HEK293 (cell line): ENCODE data around the gene HOXC10.

Experiments
- BCL11A ChIP-seq: fragments of 450-650 bp; formaldehyde crosslinking; IDR thresholded peaks from 2 replicates; pipeline ENCODE4 v1.5.1; 2016; ENCODE audit warnings: low read depth, missing biosample characterization, missing genetic modification characterization
- GFI1B ChIP-seq: fragments of 450-650 bp; formaldehyde crosslinking; IDR thresholded peaks from 2 replicates; pipeline ENCODE4 v1.5.1; 2016; ENCODE audit warnings: missing biosample characterization, missing genetic modification characterization
- GLI2 ChIP-seq: fragments of 450-650 bp; formaldehyde crosslinking; IDR thresholded peaks from 2 replicates; pipeline ENCODE4; 2017; ENCODE audit warnings: missing biosample characterization, missing genetic modification characterization, low read depth, borderline replicate concordance
- HOXA7 ChIP-seq: sonication (generic); formaldehyde crosslinking; IDR thresholded peaks from 2 replicates; pipeline ENCODE4 v1.8.1; 2022; ENCODE audit warnings: missing genetic modification reagents, borderline replicate concordance
- KLF1 ChIP-seq: fragments of 450-650 bp; formaldehyde crosslinking; IDR thresholded peaks from 2 replicates; pipeline ENCODE4 v1.5.1; 2016; ENCODE audit warnings: missing biosample characterization, missing genetic modification characterization
- KLF17 ChIP-seq: fragments of 450-650 bp; formaldehyde crosslinking; IDR thresholded peaks from 2 replicates; pipeline ENCODE4 v1.5.1; 2016; ENCODE audit warnings: missing biosample characterization, missing genetic modification characterization
- MZF1 ChIP-seq: fragments of 450-650 bp; formaldehyde crosslinking; IDR thresholded peaks from 2 replicates; pipeline ENCODE4 v1.5.1; 2017; ENCODE audit warnings: missing biosample characterization, missing genetic modification characterization, borderline replicate concordance
- TRIM28 ChIP-seq: IDR thresholded peaks from 2 replicates; pipeline ENCODE4 v1.6.1; 2011; ENCODE audit warnings: low read length, control low read depth, borderline replicate concordance
- ZBTB17 ChIP-seq: fragments of 450-650 bp; formaldehyde crosslinking; IDR thresholded peaks from 2 replicates; pipeline ENCODE4 v1.5.1; 2016; ENCODE audit warnings: missing biosample characterization, missing genetic modification characterization
- ZBTB48 ChIP-seq: fragments of 450-650 bp; formaldehyde crosslinking; IDR thresholded peaks from 2 replicates; pipeline ENCODE4 v1.5.1; 2016; ENCODE audit warnings: missing biosample characterization, missing genetic modification characterization
- ZFP37 ChIP-seq: fragments of 450-650 bp; formaldehyde crosslinking; IDR thresholded peaks from 2 replicates; pipeline ENCODE4 v1.5.1; 2016; ENCODE audit warnings: missing biosample characterization, missing genetic modification characterization
- ZNF132 ChIP-seq: fragments of 450-650 bp; formaldehyde crosslinking; IDR thresholded peaks from 2 replicates; pipeline ENCODE4 v1.5.1; 2017; ENCODE audit warnings: missing biosample characterization, missing genetic modification characterization, borderline replicate concordance
- ZNF341 ChIP-seq: fragments of 450-650 bp; formaldehyde crosslinking; IDR thresholded peaks from 2 replicates; pipeline ENCODE4; 2016; ENCODE audit warnings: low read depth, missing biosample characterization, missing genetic modification characterization
- ZNF350 ChIP-seq: fragments of 450-650 bp; formaldehyde crosslinking; IDR thresholded peaks from 2 replicates; pipeline ENCODE4 v1.5.0; 2017; ENCODE audit warnings: missing biosample characterization, mild to moderate bottlenecking, missing genetic modification characterization
- ZNF354C ChIP-seq: fragments of 450-650 bp; formaldehyde crosslinking; IDR thresholded peaks from 2 replicates; pipeline ENCODE4 v1.5.1; 2016; ENCODE audit warnings: missing biosample characterization, missing genetic modification characterization, low read depth, borderline replicate concordance
- ZNF423 ChIP-seq: fragments of 450-650 bp; formaldehyde crosslinking; IDR thresholded peaks from 2 replicates; pipeline ENCODE4 v1.5.1; 2016; ENCODE audit warnings: missing biosample characterization, missing genetic modification characterization
- ZNF426 ChIP-seq: fragments of 450-650 bp; formaldehyde crosslinking; IDR thresholded peaks from 2 replicates; pipeline ENCODE4 v1.5.1; 2017; ENCODE audit warnings: missing biosample characterization, missing genetic modification characterization, mild to moderate bottlenecking, inconsistent platforms, moderate library complexity
- ZNF518A ChIP-seq: fragments of 450-650 bp; formaldehyde crosslinking; conservative IDR thresholded peaks from 2 replicates; pipeline ENCODE4 v1.5.1; 2016; ENCODE audit warnings: low read depth, missing biosample characterization, missing genetic modification characterization
- ZNF548 ChIP-seq: fragments of 450-650 bp; formaldehyde crosslinking; IDR thresholded peaks from 2 replicates; pipeline ENCODE4 v1.5.1; 2016; ENCODE audit warnings: missing biosample characterization, missing genetic modification characterization
- ZNF558 ChIP-seq: fragments of 450-650 bp; formaldehyde crosslinking; IDR thresholded peaks from 2 replicates; pipeline ENCODE4 v1.5.1; 2016; ENCODE audit warnings: missing biosample characterization, missing genetic modification characterization
- ZNF600 ChIP-seq: fragments of 450-650 bp; formaldehyde crosslinking; IDR thresholded peaks from 2 replicates; pipeline ENCODE4 v1.5.1; 2016; ENCODE audit warnings: missing biosample characterization, missing genetic modification characterization
- ZNF623 ChIP-seq: fragments of 450-650 bp; formaldehyde crosslinking; IDR thresholded peaks from 2 replicates; pipeline ENCODE4 v1.5.1; 2016; ENCODE audit warnings: missing biosample characterization, missing genetic modification characterization
- ZNF624 ChIP-seq: fragments of 450-650 bp; formaldehyde crosslinking; IDR thresholded peaks from 2 replicates; pipeline ENCODE4 v1.5.1; 2017; ENCODE audit warnings: missing biosample characterization, missing genetic modification characterization
- ZNF677 ChIP-seq: fragments of 450-650 bp; IDR thresholded peaks from 2 replicates; pipeline ENCODE4 v1.5.0; 2018; ENCODE audit warnings: missing biosample characterization, mild to moderate bottlenecking, missing genetic modification characterization, moderate library complexity
- ZNF701 ChIP-seq: fragments of 450-650 bp; formaldehyde crosslinking; IDR thresholded peaks from 2 replicates; pipeline ENCODE4 v1.5.1; 2016; ENCODE audit warnings: missing biosample characterization, missing genetic modification characterization
- ZNF785 ChIP-seq: fragments of 450-650 bp; formaldehyde crosslinking; IDR thresholded peaks from 2 replicates; pipeline ENCODE4 v1.5.1; 2016; ENCODE audit warnings: missing biosample characterization, missing genetic modification characterization
- TF ChIP-seq, protein P1 (sequence below): fragments of 450-650 bp; formaldehyde crosslinking; IDR thresholded peaks from 2 replicates; pipeline ENCODE4 v1.5.1; 2016; ENCODE audit warnings: missing biosample characterization, missing genetic modification characterization
- TF ChIP-seq, protein P2 (sequence below): fragments of 450-650 bp; formaldehyde crosslinking; IDR thresholded peaks from 2 replicates; pipeline ENCODE4 v1.5.1; 2016; ENCODE audit warnings: missing biosample characterization, missing genetic modification characterization
- TF ChIP-seq, protein P3 (sequence below): fragments of 450-650 bp; formaldehyde crosslinking; IDR thresholded peaks from 2 replicates; pipeline ENCODE4 v1.5.1; 2017; ENCODE audit warnings: missing biosample characterization, missing genetic modification characterization

HOXC10 gene

DNA sequence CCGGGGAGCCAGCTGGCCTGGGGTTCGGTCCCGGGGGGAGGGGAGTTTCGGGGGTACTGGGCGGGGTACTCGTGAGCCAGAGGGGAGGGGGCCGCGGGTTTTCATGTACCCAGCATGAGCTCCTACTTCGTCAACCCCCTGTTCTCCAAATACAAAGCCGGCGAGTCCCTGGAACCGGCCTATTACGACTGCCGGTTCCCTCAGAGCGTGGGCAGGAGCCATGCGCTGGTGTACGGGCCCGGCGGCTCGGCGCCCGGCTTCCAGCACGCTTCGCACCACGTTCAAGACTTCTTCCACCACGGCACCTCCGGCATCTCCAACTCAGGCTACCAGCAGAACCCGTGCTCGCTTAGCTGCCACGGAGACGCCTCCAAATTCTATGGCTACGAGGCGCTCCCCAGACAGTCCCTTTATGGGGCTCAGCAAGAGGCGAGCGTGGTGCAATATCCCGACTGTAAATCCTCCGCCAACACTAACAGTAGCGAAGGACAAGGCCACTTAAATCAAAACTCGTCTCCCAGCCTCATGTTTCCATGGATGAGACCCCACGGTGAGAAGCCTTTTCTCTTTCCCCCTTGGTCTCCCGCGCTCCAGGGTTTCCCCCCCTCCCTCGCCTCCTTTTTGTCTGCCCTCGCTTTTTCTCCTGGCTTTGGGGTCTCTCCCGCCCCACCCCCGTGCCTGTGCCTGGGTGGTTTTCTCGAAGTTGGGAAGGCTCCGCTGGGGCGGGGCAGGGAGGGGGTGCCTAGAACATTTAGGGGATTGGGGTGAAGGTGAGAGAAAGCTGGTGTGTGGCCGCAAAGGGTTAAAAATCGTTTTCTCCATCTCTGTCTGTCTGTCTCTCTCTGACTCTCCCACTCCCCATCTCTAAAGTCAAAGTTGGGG, 24.5 kb downstream of the HOXC10 start (continued):
- no peak for TF ChIP-seq ZNF518A (tag by site-specific recombination)
- TF ChIP-seq ZNF558 (tag by site-specific recombination) = no peak
- no peak for TF ChIP-seq ZNF350 (tag by site-specific recombination)
- peak; percentile 40; the same call in 1 of the 2 replicates for TF ChIP-seq ZBTB48 (tag by site-specific recombination)
- TF ChIP-seq ZNF354C (tag by site-specific recombination) = no peak
- no peak for TF ChIP-seq BCL11A (tag by site-specific recombination)
- TF ChIP-seq GLI2 = no peak
- TF ChIP-seq, protein P1, sequence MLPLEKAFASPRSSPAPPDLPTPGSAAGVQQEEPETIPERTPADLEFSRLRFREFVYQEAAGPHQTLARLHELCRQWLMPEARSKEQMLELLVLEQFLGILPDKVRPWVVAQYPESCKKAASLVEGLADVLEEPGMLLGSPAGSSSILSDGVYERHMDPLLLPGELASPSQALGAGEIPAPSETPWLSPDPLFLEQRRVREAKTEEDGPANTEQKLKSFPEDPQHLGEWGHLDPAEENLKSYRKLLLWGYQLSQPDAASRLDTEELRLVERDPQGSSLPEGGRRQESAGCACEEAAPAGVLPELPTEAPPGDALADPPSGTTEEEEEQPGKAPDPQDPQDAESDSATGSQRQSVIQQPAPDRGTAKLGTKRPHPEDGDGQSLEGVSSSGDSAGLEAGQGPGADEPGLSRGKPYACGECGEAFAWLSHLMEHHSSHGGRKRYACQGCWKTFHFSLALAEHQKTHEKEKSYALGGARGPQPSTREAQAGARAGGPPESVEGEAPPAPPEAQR (tag by site-specific recombination) = no peak
- peak; percentile 98 for TF ChIP-seq ZNF600 (tag by site-specific recombination)
- TF ChIP-seq ZNF701 = no peak
- TF ChIP-seq ZNF623 (tag by site-specific recombination) = no peak
- TF ChIP-seq, protein P2, sequence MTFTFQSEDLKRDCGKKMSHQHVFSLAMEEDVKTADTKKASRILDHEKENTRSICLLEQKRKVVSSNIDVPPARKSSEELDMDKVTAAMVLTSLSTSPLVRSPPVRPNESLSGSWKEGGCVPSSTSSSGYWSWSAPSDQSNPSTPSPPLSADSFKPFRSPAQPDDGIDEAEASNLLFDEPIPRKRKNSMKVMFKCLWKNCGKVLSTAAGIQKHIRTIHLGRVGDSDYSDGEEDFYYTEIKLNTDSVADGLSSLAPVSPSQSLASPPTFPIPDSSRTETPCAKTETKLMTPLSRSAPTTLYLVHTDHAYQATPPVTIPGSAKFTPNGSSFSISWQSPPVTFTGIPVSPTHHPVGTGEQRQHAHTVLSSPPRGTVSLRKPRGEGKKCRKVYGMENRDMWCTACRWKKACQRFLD = no peak
- TF ChIP-seq MZF1 = no peak
- no peak for TF ChIP-seq ZNF624 (tag by site-specific recombination)
- TF ChIP-seq, protein P3, sequence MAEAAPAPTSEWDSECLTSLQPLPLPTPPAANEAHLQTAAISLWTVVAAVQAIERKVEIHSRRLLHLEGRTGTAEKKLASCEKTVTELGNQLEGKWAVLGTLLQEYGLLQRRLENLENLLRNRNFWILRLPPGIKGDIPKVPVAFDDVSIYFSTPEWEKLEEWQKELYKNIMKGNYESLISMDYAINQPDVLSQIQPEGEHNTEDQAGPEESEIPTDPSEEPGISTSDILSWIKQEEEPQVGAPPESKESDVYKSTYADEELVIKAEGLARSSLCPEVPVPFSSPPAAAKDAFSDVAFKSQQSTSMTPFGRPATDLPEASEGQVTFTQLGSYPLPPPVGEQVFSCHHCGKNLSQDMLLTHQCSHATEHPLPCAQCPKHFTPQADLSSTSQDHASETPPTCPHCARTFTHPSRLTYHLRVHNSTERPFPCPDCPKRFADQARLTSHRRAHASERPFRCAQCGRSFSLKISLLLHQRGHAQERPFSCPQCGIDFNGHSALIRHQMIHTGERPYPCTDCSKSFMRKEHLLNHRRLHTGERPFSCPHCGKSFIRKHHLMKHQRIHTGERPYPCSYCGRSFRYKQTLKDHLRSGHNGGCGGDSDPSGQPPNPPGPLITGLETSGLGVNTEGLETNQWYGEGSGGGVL (tag by site-specific recombination) = peak; percentile 49
- TF ChIP-seq HOXA7 (CRISPR knock-in tag) = no peak
- TF ChIP-seq GFI1B (tag by site-specific recombination) = 0 out of 2 replicates have a peak, but pooled peaks have one; percentile 16
- peak; percentile 39; the same call in 1 of the 2 replicates for TF ChIP-seq ZFP37 (tag by site-specific recombination)
- no peak for TF ChIP-seq ZNF548 (tag by site-specific recombination)
- TF ChIP-seq TRIM28 = no peak
- TF ChIP-seq ZNF423 (tag by site-specific recombination) = peak; percentile 29; the same call in 1 of the 2 replicates
- TF ChIP-seq ZNF426 = no peak
- TF ChIP-seq ZNF785 = no peak
- no peak for TF ChIP-seq ZNF677
- TF ChIP-seq ZNF341 = no peak
- peak; percentile 58; the same call in 1 of the 2 replicates for TF ChIP-seq ZBTB17 (tag by site-specific recombination)
- TF ChIP-seq KLF17 (tag by site-specific recombination) = no peak
- TF ChIP-seq ZNF132 (tag by site-specific recombination) = no peak
- no peak for TF ChIP-seq KLF1
